8988T (cell line): ENCODE measurements around the gene IQSEC3.
A peak's percentile ranks its signal among the peaks of the same experiment; 100 is the strongest.
"Not testable (repeated sequence)": the region's sequence is repeated elsewhere in the genome, so short reads cannot be mapped to it uniquely, and the experiment has no call there.

Source experiments
- DNase-seq: peaks from one replicate; pipeline ENCODE4 v3.0.0; 2011

The IQSEC3 gene

GRCh38 chr12:182381-182892 is 115.9 kb downstream of the IQSEC3 start:
- peak; percentile 83 for DNase-seq

- no peak for DNase-seq
These were observed 118.4 kb downstream of the IQSEC3 start for GRCh38 chr12:184811-185575.

- no peak for DNase-seq
These were observed 119.0 kb downstream of the IQSEC3 start for GRCh38 chr12:185576-185955.

GRCh38 chr12:186006-186625 is 119.5 kb downstream of the IQSEC3 start:
- DNase-seq: no peak

- not testable (repeated sequence) for DNase-seq
These were observed 121.7 kb downstream of the IQSEC3 start for GRCh38 chr12:187986-188909.

GRCh38 chr12:188910-189621 is 122.5 kb downstream of the IQSEC3 start:
- peak; percentile 78 for DNase-seq

- DNase-seq: no peak
These were observed 123.0 kb downstream of the IQSEC3 start for GRCh38 chr12:189622-189962.

- DNase-seq: no peak
These were observed 124.3 kb downstream of the IQSEC3 start for GRCh38 chr12:190881-191280.

- DNase-seq: no peak
These were observed 125.0 kb downstream of the IQSEC3 start for GRCh38 chr12:191541-191940.

GRCh38 chr12:193261-193660 is 126.7 kb downstream of the IQSEC3 start:
- DNase-seq: no peak

- DNase-seq: no peak
These were observed 127.7 kb downstream of the IQSEC3 start for GRCh38 chr12:194276-194675.

- DNase-seq: no peak
These were observed 128.6 kb downstream of the IQSEC3 start for GRCh38 chr12:195156-195555.

- no peak for DNase-seq
These were observed 129.4 kb downstream of the IQSEC3 start for GRCh38 chr12:195951-196350.

- DNase-seq: no peak
These were observed 129.9 kb downstream of the IQSEC3 start for GRCh38 chr12:196436-196835.

GRCh38 chr12:197347-197746 is 130.8 kb downstream of the IQSEC3 start:
- no peak for DNase-seq

GRCh38 chr12:197911-198695 is 131.5 kb downstream of the IQSEC3 start:
- DNase-seq: no peak

GRCh38 chr12:198705-199104 is 132.1 kb downstream of the IQSEC3 start:
- no peak for DNase-seq

- no peak for DNase-seq
These were observed 134.8 kb downstream of the IQSEC3 start for GRCh38 chr12:201361-201760.

- no peak for DNase-seq
These were observed 135.6 kb downstream of the IQSEC3 start for GRCh38 chr12:202081-202731.

- DNase-seq: no peak
These were observed 136.5 kb downstream of the IQSEC3 start for GRCh38 chr12:203074-203461.

- no peak for DNase-seq
These were observed 137.1 kb downstream of the IQSEC3 start for GRCh38 chr12:203462-204260.
